ENCODE measurements around the gene SERPINB13.

- TF ChIP-seq CTCF (IDR thresholded peaks at IDR 0.05) = no peak
- no peak for TF ChIP-seq EZH2 (IDR thresholded peaks at IDR 0.05; ENCODE audit: borderline replicate concordance, insufficient read depth, low read depth, low read length, poor library complexity, severe bottlenecking)
These were observed 35.4 kb upstream of the SERPINB13 start for GRCh38 chr18:63551769-63552168.
